K562 treated with DMSO at 1 percent for 12 hours (cell line): ENCODE results near the gene HOXB2. TPM values are rescaled to one million over a fixed set of nuclear protein-coding genes. Genes with fewer than 3 reads are reported as not detected.

Experiments
- total RNA-seq: library from RNA; unstranded; fragments of 300-600 nt; gene quantifications from 2 replicates; pipeline ENCODE4 v1.2.3, GENCODE V29; 2022; ENCODE audit not compliant: insufficient read depth

The HOXB2 gene
- 79.5 and 94.6 TPM in 2 replicates for total RNA-seq

GRCh38 chr17:48545022-48545375 lies at the start of gene HOXB2:
HOXB2 (minus strand) TSS chr17:48545109; CDS start chr17:48544911, 198 bp downstream.

GRCh38 chr17:48593126-48593829 lies 48.4 kb upstream of the HOXB2 start, which contains the start of gene HOXB5:
HOXB5 (minus strand) TSS chr17:48593779; CDS start chr17:48593682, 97 bp downstream.

GRCh38 chr17:48589831-48590606 lies 45.1 kb upstream of the HOXB2 start, which contains the start of gene HOXB3:
HOXB3 (minus strand) TSS chr17:48590241; CDS start chr17:48552474, 37,767 bp downstream.

DNA sequence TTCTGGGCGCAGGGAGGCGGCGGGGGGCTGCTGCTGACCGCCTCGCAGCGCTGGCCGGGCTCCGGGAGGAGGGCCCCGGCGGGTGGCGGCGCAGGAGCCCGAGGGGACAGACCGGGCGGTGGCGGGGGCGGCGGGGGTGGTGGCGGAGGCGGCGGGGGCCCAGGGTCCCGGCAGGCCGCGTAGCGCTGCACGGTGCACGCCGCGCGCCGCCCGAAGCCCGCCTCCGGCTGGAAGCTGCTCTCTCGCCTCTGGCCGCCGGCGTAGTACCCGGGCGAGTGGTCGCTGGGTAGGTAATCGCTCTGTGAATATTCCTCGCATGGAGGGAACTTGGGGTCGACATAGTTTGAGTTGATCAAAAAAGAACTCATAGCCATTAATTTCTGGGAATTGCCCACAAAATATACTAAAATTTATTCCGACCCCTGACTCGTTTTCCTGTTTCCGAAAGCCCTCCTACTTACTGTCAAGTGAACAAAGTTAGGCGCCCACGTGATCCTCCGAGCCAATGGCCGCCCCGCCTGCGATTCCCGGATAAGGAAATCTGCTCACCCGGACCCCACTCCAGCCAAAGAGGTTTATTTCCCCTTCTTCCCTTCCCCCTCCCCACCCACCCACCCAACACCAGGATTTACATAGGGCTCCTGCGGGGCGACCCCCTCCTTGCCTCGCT lies 33.2 kb upstream of the HOXB2 start, which contains the start of gene HOXB4:
TSS of gene HOXB4 (minus strand) at position 405 of the 670 bp plus-strand sequence. CDS start at position 374, 31 bp downstream.

DNA sequence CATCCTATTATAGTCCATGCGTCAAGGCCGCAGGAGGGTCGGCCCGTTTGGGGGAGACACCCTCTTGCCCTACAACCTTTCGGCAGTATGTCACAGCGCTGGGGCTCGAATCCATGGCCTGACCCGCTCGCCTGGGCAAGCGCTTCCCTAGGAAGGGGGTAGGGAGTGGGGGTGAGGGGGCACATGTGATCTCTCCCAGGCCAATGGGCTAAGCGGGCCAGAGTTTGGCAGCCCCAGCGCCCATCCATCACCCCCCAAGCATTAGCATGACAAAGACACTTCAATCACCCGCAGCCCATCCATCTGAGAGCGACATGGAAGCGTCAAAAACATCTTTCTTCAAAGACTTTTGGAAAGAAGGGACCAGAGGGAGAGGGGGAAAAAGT lies 14.0 kb downstream of the HOXB2 start, which contains the start of gene HOXB1:
TSS of gene HOXB1 (minus strand) at position 125 of the 386 bp plus-strand sequence. CDS start at position 18, 107 bp downstream.

Other genes starting within 250 kb of the HOXB2 start
- 1.8 TPM in 1 of 2 replicates, not detected in the other for gene SKAP1, start 114.9 kb downstream of the HOXB2 start, total RNA-seq
- gene HOXB1, start 14.1 kb downstream of the HOXB2 start, total RNA-seq, result not detected in 2 replicates
- gene HOXB4, start 33.2 kb upstream of the HOXB2 start, total RNA-seq, result 13.6 and 20.0 TPM in 2 replicates
- 15.0 and 35.7 TPM in 2 replicates for gene HOXB3, start 45.1 kb upstream of the HOXB2 start, total RNA-seq
- 3.7 and 9.2 TPM in 2 replicates for gene HOXB5, start 48.7 kb upstream of the HOXB2 start, total RNA-seq
- gene HOXB6, start 59.9 kb upstream of the HOXB2 start, total RNA-seq, result 15.2 and 16.0 TPM in 2 replicates
- 21.9 and 23.0 TPM in 2 replicates for gene HOXB7, start 65.9 kb upstream of the HOXB2 start, total RNA-seq
- gene HOXB8, start 70.2 kb upstream of the HOXB2 start, total RNA-seq, result 21.9 and 37.9 TPM in 2 replicates
- 103 and 184 TPM in 2 replicates for gene HOXB9, start 81.2 kb upstream of the HOXB2 start, total RNA-seq
- not detected in 2 replicates for gene PRAC1, start 177.4 kb upstream of the HOXB2 start, total RNA-seq
- gene PRAC2, start 178.1 kb upstream of the HOXB2 start, total RNA-seq, result not detected in 2 replicates
- gene HOXB13, start 183.6 kb upstream of the HOXB2 start, total RNA-seq, result not detected in 2 replicates